ENCODE results near the gene FGF19.

Gene FGF19

DNA sequence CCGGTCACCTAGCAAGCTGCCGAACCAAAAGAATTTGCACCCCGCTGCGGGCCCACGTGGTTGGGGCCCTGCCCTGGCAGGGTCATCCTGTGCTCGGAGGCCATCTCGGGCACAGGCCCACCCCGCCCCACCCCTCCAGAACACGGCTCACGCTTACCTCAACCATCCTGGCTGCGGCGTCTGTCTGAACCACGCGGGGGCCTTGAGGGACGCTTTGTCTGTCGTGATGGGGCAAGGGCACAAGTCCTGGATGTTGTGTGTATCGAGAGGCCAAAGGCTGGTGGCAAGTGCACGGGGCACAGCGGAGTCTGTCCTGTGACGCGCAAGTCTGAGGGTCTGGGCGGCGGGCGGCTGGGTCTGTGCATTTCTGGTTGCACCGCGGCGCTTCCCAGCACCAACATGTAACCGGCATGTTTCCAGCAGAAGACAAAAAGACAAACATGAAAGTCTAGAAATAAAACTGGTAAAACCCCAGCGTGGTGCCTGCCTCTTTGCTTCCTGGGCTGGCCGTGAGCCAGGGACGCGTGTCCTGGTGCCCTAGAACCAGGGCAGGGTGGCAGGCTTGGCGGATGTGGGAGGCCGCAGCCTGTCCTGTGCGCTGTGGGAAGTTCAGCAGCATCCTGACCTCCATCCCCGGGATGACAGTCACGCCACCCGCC is 49.7 kb downstream of the FGF19 start:
- peak; percentile 46 for DNase-seq

DNA sequence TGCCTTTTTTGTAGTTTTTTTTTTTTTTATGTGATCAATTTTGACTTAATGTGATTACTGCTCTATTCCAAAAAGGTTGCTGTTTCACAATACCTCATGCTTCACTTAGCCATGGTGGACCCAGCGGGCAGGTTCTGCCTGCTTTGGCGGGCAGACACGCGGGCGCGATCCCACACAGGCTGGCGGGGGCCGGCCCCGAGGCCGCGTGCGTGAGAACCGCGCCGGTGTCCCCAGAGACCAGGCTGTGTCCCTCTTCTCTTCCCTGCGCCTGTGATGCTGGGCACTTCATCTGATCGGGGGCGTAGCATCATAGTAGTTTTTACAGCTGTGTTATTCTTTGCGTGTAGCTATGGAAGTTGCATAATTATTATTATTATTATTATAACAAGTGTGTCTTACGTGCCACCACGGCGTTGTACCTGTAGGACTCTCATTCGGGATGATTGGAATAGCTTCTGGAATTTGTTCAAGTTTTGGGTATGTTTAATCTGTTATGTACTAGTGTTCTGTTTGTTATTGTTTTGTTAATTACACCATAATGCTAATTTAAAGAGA is 50.3 kb downstream of the FGF19 start:
- no peak for DNase-seq

DNA sequence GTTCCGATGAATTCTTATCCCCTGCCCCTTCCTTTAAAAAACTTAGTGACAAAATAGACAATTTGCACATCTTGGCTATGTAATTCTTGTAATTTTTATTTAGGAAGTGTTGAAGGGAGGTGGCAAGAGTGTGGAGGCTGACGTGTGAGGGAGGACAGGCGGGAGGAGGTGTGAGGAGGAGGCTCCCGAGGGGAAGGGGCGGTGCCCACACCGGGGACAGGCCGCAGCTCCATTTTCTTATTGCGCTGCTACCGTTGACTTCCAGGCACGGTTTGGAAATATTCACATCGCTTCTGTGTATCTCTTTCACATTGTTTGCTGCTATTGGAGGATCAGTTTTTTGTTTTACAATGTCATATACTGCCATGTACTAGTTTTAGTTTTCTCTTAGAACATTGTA is 50.8 kb downstream of the FGF19 start:
- DNase-seq = no peak

DNA sequence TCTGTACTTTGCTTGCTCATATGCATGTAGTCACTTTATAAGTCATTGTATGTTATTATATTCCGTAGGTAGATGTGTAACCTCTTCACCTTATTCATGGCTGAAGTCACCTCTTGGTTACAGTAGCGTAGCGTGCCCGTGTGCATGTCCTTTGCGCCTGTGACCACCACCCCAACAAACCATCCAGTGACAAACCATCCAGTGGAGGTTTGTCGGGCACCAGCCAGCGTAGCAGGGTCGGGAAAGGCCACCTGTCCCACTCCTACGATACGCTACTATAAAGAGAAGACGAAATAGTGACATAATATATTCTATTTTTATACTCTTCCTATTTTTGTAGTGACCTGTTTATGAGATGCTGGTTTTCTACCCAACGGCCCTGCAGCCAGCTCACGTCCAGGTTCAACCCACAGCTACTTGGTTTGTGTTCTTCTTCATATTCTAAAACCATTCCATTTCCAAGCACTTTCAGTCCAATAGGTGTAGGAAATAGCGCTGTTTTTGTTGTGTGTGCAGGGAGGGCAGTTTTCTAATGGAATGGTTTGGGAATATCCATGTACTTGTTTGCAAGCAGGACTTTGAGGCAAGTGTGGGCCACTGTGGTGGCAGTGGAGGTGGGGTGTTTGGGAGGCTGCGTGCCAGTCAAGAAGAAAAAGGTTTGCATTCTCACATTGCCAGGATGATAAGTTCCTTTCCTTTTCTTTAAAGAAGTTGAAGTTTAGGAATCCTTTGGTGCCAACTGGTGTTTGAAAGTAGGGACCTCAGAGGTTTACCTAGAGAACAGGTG is 51.8 kb downstream of the FGF19 start:
- no peak for DNase-seq

DNA sequence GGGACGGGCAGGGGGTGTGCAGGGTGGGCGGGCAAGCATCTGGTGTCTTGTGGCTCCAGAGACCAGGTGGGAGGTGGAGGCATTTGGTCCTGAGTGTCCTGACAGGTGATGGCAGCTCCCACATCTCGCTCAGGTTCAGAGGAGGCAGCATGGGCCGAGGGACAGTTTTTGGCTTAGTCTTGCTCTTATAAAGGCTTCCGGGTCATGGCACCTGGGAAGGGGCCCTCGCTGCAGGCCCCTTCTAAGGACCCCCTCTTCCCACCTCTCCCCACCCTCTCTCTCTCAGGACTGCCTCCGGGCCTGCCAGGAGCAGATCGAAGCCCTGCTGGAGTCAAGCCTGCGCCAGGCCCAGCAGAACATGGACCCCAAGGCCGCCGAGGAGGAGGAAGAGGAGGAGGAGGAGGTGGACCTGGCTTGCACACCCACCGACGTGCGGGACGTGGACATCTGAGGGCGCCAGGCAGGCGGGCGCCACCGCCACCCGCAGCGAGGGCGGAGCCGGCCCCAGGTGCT is 52.9 kb downstream of the FGF19 start:
- no peak for DNase-seq

DNA sequence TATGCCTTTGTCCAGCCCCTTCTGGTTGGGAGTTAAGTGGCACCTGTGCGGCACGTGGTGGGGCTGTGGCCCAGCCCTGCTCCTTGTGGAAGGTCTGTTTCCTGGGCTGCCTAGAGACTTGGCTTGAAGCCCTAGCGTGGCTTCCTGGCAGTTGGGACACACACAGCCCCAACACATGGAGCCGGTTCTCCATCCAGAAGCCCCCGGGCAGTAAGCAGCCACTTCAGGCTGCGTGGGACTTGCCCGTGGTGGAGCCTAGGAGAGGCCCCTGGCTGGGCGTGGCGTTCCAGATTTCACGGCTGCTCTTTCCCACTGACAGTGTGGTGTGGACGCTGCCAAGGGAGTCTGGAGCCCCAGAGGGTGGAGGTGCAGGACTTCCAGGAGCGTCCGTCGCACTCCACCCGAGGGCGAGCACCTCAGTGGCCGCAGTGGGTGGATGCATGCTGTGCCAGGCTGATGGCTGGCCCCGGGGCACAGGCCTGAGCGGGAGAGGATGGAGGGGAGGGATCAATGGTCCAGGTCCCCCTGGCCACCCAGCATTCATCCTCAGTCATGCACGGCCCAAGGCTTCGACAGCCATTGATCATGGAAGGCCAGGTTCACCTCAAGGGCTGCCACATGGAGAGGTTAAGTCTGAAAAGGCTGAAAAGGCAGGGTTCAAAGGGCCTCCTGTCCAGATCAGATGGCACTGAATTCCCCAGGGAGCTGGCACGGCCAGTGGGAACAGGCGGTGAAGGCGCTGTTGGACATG is 53.6 kb downstream of the FGF19 start:
- no peak for DNase-seq

DNA sequence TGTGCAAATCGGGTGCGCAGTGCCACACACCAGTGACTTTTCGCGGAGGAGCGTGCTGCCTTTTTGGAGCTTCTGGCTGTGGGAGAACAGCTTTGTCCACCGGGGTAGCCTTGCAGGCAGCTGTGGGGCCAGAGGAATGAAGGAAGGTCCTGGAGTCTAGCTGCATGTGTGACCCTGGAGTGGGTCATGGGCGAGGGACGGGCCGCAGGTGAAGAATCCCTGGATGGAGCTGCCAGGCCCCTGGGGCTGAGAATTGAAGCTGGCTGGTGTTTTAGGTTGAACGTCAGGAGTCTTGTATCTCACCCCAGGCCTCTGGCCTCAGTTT is 54.3 kb downstream of the FGF19 start:
- DNase-seq = no peak

DNA sequence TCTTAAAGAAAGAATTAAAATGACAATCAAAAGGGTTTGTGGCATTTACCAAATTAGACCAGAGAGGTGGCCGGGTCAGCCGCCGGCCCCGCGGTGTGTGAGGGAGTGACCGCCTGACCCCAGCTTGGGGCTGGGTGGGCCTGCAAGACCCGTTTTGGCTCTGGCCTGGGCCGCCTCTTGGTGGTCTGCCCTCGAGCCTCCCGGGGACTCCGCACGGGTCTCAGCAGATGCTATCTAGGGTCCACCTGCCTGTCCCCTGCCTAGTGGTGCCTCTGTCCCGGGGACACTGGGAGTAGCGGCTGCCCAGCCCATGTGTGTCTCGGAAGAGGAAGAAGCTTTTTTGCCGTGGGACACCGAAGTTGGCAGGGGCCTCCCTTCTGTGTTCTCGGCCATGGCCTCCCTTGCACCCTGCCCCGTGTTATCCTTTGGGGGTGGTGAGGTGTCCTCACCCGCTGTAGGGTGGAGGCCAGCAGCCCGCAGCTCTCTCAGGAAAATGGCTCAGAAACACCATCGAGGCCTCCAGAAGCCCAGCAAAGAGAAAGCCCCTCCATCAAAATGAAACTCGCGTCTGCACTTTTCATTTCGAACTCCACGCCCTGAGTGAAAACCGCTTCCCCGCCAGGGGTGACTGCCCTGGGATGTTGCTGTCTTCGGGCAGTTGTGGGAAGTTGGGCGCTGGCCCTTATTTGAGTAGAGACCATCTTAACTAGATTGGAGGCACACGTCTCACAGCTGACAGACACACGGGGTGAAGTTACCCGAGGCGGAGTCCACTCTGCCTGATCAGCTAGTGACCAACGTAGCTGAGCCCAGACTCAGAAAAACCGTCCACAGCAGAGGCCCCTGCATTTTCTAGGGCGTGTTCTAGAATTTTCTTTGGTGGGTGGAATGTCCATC is 54.9 kb downstream of the FGF19 start:
- DNase-seq = no peak

Data from NCI-H345 (cell line).